ENCODE data around the gene ATP1B3.

The ATP1B3 gene

GRCh38 chr3:141864281-141864970 is 12.0 kb upstream of the ATP1B3 start:
- no peak for ATAC-seq (ENCODE audit: low read depth)
- Histone ChIP-seq H3K9me3 (ENCODE audit: severe bottlenecking) (no peaks in the 10 kb centered on the region), H3K36me3 (ENCODE audit: low read depth) (no peaks in the 10 kb centered on the region), H3K27ac (ENCODE audit: poor library complexity, severe bottlenecking) (no peak overlapping the region), H3K27me3 (ENCODE audit: insufficient read depth, poor library complexity, severe bottlenecking) (no peaks in the 10 kb centered on the region), H3K4me1 (ENCODE audit: insufficient read depth, poor library complexity, severe bottlenecking) (no peaks in the 10 kb centered on the region), H3K4me3 (ENCODE audit: severe bottlenecking) (no peak overlapping the region)
- TF ChIP-seq CTCF (IDR thresholded peaks at IDR 0.05; ENCODE audit: poor library complexity, severe bottlenecking) = no peak
- DNase-seq (ENCODE audit: low spot score) = no peak

- DNase-seq (ENCODE audit: low spot score) (no peak), ATAC-seq (ENCODE audit: low read depth) (no peak)
- no peak overlapping the region for H3K4me3 ChIP-seq (ENCODE audit: severe bottlenecking)
- no peaks in the 10 kb centered on the region for H3K27me3 ChIP-seq (ENCODE audit: insufficient read depth, poor library complexity, severe bottlenecking)
- H3K27ac ChIP-seq (ENCODE audit: poor library complexity, severe bottlenecking) = no peak overlapping the region
- no peak for TF ChIP-seq CTCF (IDR thresholded peaks at IDR 0.05; ENCODE audit: poor library complexity, severe bottlenecking)
- no peaks in the 10 kb centered on the region for H3K9me3 ChIP-seq (ENCODE audit: severe bottlenecking)
- H3K4me1 ChIP-seq (ENCODE audit: insufficient read depth, poor library complexity, severe bottlenecking) = no peaks in the 10 kb centered on the region
- H3K36me3 ChIP-seq (ENCODE audit: low read depth) = no peaks in the 10 kb centered on the region
Measured at GRCh38 chr3:141865101-141865500, 11.3 kb upstream of the ATP1B3 start.

DNA sequence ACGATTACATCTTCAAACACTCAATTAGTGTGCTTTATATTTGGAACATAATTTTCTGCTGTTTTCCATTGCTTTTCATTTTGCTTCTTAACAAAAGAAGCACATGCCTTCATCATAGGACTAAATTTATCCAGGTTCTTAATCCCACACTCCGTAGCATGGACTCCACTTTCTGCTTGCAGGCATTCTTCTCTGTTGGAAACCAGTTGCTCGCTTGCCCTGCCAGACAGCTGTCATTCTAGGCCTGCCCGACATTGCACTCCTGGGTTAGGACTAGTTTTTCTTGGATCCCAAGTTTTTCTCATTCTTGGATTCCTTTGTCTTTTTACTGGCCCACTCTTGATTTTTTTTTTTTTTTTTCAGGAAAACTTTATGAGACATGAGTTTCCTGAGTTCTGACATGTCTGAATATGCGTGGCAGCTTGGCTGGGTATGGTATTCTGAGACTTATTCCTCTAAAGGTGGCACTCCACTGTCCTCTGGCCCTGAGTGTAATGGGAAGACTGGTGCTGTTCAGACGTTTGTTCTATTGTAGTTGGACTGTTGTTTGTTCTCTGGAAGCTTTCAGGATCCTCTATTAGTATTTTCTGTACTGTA is 6.3 kb upstream of the ATP1B3 start:
- H3K36me3 ChIP-seq (ENCODE audit: low read depth) = no peaks in the 10 kb centered on the region
- DNase-seq (ENCODE audit: low spot score) (no peak), ATAC-seq (ENCODE audit: low read depth) (no peak)
- peaks cover 3% of the 10 kb centered on the region for H3K4me1 ChIP-seq (ENCODE audit: insufficient read depth, poor library complexity, severe bottlenecking)
- H3K9me3 ChIP-seq (ENCODE audit: severe bottlenecking) = no peaks in the 10 kb centered on the region
- H3K27me3 ChIP-seq (ENCODE audit: insufficient read depth, poor library complexity, severe bottlenecking) = no peaks in the 10 kb centered on the region
- H3K4me3 ChIP-seq (ENCODE audit: severe bottlenecking) = no peak overlapping the region
- TF ChIP-seq CTCF (IDR thresholded peaks at IDR 0.05; ENCODE audit: poor library complexity, severe bottlenecking) = no peak
- H3K27ac ChIP-seq (ENCODE audit: poor library complexity, severe bottlenecking) = no peak overlapping the region

DNA sequence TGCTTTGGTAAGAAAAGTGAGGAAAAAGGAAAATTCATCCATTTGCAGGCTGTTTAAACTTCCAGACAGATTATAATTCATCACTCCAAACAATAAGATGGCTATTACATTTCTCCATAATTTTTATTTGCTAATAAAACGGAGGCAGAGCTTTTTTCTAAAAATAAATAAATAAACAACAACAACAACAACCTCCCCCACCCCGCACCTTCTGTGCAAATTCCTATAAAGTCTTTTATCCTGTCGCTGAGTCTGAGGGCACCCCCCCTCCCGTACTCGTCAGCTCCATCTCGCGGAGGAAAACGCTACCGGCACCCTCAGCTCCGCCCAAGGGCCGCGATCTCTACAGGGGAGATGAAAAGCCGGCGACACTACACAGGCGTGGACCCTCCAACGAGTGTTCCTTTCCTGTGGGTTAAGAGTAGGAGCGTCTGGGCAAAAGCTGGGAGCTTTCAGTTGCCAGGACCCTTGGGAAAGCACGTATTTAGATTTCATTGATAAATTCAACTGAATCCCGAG is 1.0 kb upstream of the ATP1B3 start:
- peak; percentile 77 for DNase-seq (ENCODE audit: low spot score)
- Histone ChIP-seq H3K36me3 (ENCODE audit: low read depth) (peaks cover 6% of the 10 kb centered on the region), H3K4me3 (ENCODE audit: severe bottlenecking) (peak overlapping the region; percentile 93), H3K9me3 (ENCODE audit: severe bottlenecking) (no peaks in the 10 kb centered on the region), H3K27ac (ENCODE audit: poor library complexity, severe bottlenecking) (peak overlapping the region; percentile 90), H3K27me3 (ENCODE audit: insufficient read depth, poor library complexity, severe bottlenecking) (no peaks in the 10 kb centered on the region), H3K4me1 (ENCODE audit: insufficient read depth, poor library complexity, severe bottlenecking) (peaks cover 12% of the 10 kb centered on the region)
- TF ChIP-seq CTCF (IDR thresholded peaks at IDR 0.05; ENCODE audit: poor library complexity, severe bottlenecking) = peak; percentile 94
- peak; percentile 78 for ATAC-seq (ENCODE audit: low read depth)

All from RWPE2 (cell line).